ENCODE results near the gene IL2RA.
"Not testable (repeated sequence)": the region's sequence is repeated elsewhere in the genome, so short reads cannot be mapped to it uniquely, and the experiment has no call there.

IL2RA gene

GRCh38 chr10:6056411-6057135 lies 5.6 kb downstream of the IL2RA start:
- no peak for DNase-seq

- no peak for DNase-seq
Observed at GRCh38 chr10:6055929-6056328, 6.2 kb downstream of the IL2RA start.

- DNase-seq, result no peak
Observed at GRCh38 chr10:6054884-6055283, 7.3 kb downstream of the IL2RA start.

GRCh38 chr10:6053816-6054631 lies 8.1 kb downstream of the IL2RA start:
- no peak for DNase-seq

- DNase-seq, result no peak
Observed at GRCh38 chr10:6053303-6053702, 8.9 kb downstream of the IL2RA start.

GRCh38 chr10:6052247-6053221 lies 9.6 kb downstream of the IL2RA start:
- no peak for DNase-seq

- DNase-seq, result no peak
Observed at GRCh38 chr10:6050801-6051445, 11.2 kb downstream of the IL2RA start.

GRCh38 chr10:6049031-6049400 lies 13.2 kb downstream of the IL2RA start:
- DNase-seq, result no peak

GRCh38 chr10:6048281-6049030 lies 13.7 kb downstream of the IL2RA start:
- DNase-seq, result no peak

- DNase-seq, result no peak
Observed at GRCh38 chr10:6047847-6048246, 14.3 kb downstream of the IL2RA start.

- no peak for DNase-seq
Observed at GRCh38 chr10:6046773-6047611, 15.2 kb downstream of the IL2RA start.

GRCh38 chr10:6045878-6046772 lies 16.0 kb downstream of the IL2RA start:
- DNase-seq, result no peak

GRCh38 chr10:6045314-6045848 lies 16.8 kb downstream of the IL2RA start:
- DNase-seq, result no peak

GRCh38 chr10:6044751-6045313 lies 17.3 kb downstream of the IL2RA start:
- DNase-seq, result no peak

- DNase-seq, result no peak
Observed at GRCh38 chr10:6044060-6044459, 18.1 kb downstream of the IL2RA start.

- not testable (repeated sequence) for DNase-seq
Observed at GRCh38 chr10:6043377-6043776, 18.8 kb downstream of the IL2RA start.

- DNase-seq, result no peak
Observed at GRCh38 chr10:6040205-6040604, 22.0 kb downstream of the IL2RA start.

- no peak for DNase-seq
Observed at GRCh38 chr10:6039711-6040110, 22.5 kb downstream of the IL2RA start.

- DNase-seq, result no peak
Observed at GRCh38 chr10:6038071-6038631, 24.0 kb downstream of the IL2RA start.

All from NCI-H2227 treated with DMSO at 0.1 percent for 48 hours (cell line).